HT1080 (cell line): ENCODE results near the gene BAHCC1. TPM values are rescaled to one million over a fixed set of nuclear protein-coding genes. Genes with fewer than 3 reads are reported as not detected.
A peak's percentile ranks its signal among the peaks of the same experiment; 100 is the strongest.

Source experiments
- DNase-seq: peaks from one replicate; pipeline ENCODE4 v3.0.0-alpha.2; 2015; ENCODE audit warnings: low read depth
- total RNA-seq: library from RNA; depleted of rRNA; stranded (reverse); fragments of >200 nt; shearing (Covaris generic); gene quantifications from 2 replicates; pipeline ENCODE4 v1.2.3, GENCODE V29; 2014

Gene BAHCC1
- total RNA-seq, 1 experiment from 2014 or later: 0.43 TPM

DNA sequence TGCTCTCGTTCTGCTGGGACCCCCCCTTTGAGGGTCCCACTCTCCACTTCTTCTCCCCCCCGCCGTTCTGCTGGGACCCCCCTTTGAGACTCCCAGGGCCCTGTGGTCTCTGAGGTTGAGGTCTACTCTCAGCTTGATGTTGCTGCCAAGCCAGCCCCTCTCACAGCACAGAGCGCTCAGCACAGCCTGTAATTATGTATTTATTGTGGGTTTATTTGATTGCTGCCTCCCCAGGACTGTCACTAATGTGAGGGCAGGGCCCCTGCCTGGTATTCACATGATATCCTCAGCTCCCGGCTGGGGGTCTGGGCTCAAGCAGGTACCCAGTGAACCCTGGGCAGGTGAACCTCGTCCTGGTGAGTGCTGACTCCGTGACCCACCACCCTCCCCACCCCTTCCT lies 81.9 kb downstream of the BAHCC1 start:
- DNase-seq: no peak

DNA sequence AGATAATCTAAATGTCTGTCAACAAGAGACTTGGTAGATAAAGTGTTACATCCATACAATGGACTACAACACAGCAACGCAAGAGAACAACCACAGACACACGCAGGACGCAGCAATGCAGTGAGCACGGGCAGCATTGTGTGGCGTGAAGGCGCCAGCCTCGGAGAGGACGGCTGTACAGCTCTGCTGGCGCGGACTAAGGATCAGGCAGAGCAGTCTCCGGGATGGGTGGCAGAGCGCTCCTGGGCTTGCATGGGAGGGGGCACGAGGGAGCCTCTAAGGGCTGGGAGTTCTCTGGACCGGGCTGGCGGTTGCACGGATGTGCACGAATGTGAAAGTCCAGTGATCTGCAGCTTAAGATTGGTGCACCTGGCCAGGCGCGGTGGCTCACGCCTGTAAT lies 82.9 kb downstream of the BAHCC1 start:
- DNase-seq: no peak

DNA sequence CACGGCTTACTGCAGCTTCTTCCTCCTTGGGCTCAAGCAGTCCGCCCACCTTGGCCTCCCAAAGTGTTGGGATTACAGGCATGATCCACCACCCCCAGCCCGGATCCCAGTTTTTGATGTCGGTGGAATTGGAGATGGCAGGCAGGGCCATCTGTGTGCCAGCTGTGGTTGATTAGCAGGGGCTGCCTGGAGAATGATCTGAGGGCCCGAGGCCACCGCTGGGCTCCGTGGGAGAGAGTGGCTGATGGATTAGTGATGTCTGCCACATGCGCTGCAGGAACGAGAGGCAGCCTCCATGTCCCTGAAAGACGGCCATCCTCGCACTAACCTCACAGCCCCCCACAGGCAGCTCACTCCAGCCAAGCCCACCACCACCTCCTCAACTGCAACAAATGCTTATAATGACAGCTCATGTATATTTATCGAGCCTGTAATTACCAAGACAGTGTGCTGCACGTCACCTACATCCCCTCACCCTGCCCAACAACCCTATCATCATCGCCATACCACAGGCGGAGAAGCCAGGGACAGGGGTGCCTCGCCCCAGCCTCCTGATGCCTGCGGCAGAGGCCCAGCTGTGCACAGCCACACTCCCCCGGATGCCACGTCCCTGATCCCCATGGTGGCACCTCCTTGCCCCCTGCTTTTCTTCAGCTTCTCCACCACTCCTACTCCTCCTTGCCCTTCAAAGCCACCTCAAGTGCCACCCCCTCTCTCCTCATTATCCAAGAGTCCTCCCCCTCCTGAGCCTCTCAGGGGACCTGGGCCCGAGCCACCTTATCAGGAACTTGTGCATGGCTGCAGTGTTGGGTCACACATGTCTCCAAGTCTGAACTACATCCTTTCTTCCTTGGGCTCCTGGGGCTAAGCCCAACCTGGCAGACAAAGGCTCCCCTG lies 84.2 kb downstream of the BAHCC1 start:
- DNase-seq: no peak

DNA sequence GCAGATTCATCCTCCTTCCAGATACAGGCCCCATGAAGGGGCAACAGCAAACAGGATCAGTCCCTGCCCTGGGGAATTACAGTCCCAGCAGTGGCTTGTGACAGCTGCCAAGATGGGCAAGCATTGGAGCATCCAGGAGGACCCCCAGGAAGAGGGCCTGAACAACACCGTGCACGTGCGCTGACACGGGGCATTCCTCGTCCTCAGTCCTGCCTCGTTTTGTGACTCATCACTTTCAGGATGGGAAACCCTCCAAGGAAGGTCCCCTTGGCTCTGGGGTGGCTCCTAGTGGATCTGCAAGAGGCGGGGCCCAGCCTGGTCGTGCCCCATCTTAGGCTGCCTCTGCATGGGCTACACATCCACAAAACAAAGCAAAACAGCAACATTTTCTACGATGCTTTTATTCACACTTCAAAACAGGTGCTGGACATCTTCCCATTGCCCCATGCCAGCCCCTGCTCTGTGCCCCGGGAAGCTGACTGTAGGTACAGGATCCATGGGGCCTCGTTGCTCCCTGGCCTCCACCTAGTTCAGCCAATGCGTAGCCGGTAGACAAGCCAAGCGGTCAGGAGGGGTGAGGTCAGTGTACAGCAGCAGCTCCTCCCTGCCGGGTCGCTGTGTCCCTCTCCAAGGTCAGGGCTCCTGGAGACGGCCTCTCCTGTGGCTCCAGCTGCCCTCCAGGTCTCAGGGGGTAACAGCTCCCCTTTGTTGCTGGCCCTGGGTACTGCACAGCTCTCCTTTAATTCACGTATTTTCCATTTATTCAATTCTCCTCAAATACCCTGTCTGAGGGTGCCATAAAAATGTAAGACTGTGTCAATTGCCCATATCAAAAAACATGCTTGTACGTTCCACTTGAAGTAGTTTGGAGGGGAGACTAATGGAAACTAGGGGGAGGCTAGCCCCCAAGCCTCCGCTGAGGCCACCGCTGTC lies 85.1 kb downstream of the BAHCC1 start:
- peak; percentile 69 for DNase-seq

DNA sequence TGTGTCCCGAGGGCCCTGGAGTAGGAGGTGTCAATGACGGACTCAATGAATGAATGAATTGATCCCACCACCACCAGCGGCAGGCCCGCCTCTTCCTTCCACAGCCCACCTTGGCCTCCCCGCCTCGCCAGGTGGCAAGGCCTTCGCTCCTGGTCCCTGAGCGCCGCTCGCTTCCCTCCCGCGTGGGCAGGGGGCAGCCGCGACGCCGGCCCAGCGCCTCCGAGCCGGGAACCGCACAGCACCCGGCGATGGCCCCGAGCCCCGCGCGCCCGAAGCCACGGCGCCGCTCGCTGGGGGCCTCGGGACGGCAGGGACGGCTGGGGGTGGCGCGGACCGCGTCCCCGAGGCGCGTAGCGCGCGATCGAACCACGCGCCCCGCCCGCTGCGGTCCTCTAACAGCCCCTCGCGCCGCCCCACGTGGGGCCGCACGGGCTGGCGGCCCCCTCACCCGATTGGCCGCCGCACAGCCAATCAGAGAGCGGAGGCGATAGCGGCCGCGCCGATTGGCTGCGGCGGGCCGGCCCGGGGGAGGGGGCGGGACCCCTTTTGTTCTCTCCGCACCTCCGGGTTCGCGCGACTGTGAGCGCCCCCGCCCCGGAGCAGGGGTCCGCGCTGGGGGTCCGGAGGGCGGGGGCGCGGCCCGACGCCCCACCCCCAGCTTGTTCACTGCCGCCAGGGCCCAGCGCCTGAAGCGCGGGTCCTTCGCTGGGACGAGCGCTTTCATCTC lies 86.0 kb downstream of the BAHCC1 start:
- DNase-seq: no peak

DNA sequence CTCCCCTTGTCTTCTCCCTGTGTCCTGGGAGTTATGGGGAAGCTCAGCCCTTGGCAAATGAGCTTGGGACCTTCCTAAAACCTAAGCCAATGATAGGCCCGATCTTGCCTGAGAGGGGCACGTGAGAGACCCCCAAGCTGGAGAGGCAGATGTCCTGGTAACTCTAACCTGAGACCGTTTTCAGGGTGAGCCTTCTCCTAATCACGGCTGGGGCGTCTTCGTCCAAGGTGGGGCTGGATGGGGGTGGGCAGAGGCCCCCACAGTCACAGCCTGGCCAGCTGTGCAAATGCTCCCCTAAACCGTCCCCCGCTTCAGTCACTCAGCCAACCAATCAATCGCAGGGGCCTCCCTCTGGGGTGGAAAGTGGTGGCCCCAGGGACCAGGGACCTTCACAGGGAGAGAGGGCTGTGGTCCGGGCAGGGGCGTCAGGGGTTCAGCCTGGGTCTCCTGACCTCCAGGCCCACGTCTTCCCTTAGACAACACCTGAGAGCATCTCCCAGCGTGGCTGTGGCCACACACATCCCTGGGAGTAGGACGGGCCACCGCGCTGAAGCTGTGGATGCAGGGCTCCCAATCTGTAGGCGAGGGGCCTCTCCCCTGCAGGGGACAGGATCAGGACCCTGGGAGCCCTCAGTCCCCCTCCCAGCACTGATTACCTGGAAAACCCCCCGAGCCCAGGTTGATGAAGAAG lies 86.7 kb downstream of the BAHCC1 start:
- no peak for DNase-seq

DNA sequence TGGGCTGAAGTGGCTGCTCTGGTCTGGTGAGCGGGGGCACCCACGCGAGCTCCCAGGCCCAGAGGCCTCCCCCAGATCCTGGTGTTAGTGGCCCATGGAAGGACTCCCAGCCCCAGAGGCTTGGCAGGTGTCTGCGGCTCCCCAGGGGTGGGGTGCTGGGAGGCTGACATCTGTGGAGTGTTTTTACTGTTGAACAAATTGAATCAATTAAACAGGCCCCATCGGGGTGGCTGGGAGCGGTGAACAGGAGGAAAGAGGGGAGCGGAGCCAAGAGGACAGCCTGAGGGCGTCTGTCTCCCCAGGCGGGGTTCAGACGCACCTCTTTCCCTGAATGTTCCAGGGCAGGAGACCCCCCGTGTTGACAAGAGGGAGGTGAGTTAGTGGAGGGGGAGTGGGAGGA lies 87.4 kb downstream of the BAHCC1 start:
- DNase-seq: no peak

DNA sequence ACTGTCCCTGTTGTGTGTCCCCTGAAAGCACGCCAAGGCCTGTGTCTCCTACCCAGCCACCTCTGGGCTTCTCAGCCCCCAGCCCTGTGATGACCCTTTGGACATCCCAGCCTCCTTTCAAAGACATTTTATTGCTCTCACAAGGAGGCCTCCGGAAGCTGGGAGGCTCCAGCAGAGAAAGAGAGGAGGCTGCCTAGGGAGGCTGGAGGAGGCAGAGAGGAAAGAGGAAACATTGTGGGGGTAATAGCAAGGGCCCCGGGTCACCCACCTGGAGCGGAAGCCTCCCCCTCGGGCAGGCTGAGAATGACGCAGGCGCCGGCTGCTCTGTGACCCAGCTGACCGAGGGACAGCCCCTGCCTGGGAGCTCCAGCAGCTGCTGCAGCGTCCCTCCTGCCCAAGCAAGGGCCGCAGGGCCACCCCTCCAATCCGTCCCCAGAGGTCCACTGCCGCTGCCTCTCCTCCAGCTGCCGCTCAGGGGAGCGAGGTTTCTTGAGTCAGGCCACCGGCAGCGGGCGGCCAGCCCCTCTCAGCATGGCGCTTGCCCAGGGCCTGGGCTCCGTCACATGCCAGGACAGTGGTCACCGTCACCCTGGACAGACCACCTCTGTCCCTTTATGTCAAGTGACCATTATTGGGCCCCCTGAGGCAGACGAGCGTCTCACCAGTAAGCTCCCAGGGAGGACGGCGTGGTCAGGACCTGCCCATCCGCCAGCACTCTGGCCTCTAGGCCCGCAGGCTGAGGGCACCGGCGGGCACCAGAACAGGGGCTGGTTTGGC lies 88.0 kb downstream of the BAHCC1 start:
- no peak for DNase-seq

DNA sequence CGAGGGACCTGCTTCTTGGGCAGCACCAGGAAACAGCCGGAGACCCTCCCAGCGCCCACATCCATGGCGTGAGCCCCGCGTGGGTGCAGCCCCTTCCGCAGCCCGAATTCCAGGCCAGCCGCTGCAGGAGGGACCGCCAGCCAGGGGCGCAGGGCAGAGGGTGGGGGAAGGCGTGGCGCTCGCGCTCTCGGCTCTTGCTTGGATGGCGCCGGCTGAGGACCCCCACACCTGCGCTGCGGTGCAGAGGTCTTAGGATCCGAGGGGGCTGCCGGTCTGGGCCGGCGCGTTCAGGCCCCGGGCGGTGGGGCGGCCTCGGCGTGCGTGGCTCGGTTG lies 88.6 kb downstream of the BAHCC1 start:
- DNase-seq: no peak

DNA sequence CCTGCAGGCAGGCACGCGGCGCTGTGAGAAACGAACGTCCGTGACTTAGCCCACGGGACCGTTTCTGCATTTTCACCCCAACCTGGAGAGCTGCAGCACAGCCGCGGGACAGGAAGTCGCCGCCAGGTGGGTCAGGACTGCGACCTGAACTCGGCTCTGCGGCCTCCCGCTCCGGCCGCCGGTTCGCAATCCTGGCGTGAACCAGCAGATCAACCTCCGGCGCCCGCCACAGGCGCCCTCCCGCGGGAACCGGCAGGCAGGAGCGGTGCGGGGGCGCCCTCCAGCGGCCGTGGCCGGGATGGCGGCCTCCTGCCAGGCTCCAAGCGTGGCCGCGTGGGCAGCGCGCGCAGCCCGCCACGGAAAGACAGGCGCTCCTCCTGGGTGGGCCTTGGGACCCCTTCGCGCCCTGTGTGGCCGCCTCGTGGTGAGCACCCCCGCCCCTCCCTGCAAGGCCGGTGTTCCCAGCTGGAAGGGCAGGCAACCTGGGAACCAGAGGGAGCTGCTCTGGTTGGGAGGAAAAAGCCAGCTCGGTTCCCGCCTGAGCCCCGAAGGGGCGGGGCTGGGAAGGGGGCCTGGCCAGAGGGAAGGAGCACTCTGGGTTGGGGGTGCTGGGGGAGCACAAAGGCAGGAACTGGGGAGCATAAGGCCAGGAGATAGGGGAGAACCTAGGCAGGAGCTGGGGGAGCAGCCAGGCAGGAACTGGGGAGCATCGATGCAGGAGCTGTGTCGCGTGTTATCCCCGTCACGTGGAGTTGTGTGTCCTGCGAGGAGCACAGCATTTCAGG lies 89.1 kb downstream of the BAHCC1 start:
- DNase-seq: peak; percentile 69

DNA sequence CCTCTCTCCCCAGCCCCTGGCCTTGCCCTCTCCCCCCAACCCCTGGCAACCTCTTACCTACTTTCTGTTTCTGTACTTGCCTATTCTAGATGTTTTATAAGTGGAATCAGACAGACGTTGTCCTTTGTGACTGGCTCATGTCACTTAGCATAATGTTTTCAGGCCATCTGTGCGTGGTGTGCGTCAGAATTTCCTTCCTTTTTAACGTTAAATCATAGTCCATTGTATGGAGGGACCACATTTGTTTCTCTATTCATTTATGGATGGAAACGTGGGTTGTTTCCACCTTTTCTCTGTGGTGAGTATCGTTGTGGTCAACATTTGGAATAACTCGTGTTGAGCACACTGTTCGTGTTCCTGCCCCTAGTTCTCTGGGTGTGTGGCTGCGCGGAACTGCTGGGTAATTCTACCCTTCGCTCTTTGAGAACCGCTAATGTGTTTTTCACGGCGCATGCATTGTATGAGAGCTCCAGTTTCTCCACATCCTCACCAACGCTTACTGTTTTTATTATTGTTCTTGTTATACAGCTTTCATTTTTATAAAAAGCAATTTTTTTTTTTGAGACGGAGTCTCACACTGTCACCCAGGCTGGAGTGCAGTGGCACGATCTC lies 91.0 kb downstream of the BAHCC1 start:
- no peak for DNase-seq

DNA sequence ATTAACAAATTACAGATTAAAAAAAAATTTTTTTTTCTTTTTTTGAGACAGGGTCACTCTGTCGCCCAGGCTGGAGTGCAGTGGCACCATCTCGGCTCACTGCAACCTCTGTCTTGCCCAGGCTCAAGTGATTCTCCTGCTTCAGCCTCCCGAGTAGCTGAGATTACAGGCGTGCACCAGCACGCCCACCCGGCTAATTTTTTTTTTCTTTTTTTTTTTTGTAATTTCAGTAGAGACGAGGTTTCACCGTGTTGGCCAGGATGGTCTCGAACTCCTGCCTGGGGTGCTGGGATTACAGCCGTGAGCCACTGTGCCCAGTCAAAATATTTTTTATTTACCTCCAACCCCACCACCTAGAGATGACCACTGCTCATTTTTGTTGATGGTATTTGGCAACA lies 91.8 kb downstream of the BAHCC1 start:
- DNase-seq: no peak

DNA sequence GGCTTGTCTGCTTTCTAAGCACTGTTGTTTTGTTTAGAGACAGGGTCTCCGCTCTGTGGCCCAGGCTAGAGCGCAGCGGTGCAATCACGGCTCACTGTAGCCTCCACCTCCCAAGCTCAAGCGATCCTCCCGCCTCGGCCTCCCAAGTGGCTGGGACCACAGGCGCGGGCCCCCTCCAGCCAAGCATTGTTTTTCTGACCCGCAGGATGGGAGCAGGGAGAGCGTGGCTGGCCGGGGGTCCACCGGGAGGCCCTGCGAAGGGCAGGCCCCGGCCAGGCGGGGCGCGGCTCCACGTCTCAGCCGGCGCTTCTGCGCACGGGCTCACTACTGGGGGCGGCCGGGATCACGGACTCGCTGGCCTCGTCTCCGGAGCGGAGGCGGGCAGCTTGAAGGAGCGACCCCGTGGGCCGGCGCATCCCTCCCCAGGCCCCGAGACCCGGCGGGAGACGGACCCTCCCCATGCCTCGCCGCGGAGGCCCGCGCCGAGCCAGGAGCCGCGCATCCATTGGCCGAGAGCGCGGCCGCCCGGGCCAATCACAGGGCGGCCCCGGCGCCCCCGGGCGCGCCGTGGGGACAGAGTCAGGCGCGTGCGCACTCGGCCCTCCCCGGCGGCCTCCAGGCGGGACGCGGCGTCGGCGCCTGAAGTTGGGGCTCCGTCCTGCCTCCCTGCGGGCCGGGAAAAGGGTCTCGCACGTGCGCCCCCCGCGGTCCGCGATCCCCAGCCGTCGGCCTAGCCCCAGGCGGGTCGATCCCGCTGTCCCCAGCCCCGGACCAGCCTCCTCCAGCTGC lies 92.4 kb downstream of the BAHCC1 start:
- DNase-seq: peak; percentile 19

DNA sequence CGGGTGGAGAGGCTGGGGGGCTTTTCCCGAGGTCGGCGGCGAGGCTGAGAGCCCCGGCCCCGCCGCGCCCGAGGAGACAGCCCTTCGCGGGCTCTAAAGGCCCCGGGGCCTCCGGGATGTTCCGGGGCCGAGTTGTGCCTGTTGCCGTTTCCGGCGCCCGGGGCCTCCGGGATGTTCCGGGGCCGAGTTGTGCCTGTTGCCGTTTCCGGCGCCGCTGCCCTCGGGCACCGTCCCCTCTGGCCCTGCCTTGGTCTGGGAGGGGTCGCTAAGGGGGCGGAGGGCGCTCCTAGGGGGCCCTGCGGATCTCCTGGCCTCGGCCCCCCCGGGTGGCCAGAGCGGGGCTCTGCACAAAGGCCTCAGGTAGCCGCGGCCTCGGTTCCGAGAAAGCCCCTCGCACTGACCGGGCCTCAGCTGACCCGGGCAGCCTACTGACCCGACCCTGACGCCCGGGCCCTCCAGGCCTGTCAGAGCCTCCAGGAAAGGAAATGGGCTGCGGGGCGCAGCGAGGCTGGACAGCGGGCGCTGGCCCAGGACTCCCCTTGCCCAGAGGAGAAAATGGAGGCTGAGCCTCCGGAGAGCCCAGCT lies 93.1 kb downstream of the BAHCC1 start:
- DNase-seq: no peak

DNA sequence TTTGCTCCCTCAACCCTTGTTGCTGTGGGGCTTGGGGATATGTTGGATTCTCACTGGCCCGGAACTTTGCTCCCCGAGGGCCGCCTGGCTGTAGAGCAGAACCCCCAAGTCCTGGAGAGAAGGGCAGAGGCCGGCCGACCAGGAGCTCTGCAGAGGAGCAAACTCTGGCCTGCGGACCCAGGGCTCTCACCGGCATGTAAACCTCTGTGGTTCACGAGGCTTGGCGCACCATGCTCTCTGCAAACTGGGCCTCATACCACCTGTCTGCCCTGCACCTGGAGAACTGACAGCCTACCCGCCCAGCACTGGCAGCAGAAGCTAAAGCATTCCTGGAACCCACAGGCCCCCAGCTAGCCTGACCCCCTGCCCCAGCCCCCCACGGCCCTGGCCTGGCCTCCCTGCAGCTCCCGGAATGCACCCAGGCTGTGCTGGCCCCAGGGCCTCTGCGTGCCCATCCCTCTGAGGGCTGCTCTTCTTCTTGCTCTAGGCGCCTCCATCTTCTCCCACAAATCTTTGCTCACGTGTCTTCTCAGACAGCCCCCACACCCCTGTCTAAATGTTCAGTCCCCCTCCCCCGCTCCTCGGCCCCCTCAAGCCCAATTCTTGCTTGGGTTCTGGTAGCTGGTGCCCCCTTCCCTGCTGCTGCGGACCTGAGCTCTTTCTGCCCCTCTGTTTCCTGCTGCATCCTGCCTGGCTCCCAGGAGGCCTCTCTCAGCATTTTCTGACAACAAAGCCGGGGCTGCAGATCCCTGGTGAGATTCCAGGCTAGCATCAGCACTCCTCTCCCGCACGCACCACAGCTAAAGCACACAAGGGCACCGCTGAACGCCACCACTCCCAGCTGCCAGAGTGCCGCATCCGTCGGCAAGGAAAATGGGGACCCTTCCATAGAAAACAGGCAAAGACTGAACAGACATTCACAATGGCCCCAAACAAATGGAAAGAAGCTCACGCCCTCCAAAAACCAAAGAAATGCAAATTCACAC lies 94.0 kb downstream of the BAHCC1 start:
- no peak for DNase-seq
